Fibroblast of skin of left quadriceps (primary cell): ENCODE measurements around the gene CTAGE9.
"Not testable (repeated sequence)": the region's sequence is repeated elsewhere in the genome, so short reads cannot be mapped to it uniquely, and the experiment has no call there.

Experiments
- DNase-seq, 2 experiments: peaks; one replicate each; pipeline ENCODE4 v3.0.0-alpha.2; 2013; ENCODE audit warnings: low read depth in 2 of 2

CTAGE9 gene, protein sequence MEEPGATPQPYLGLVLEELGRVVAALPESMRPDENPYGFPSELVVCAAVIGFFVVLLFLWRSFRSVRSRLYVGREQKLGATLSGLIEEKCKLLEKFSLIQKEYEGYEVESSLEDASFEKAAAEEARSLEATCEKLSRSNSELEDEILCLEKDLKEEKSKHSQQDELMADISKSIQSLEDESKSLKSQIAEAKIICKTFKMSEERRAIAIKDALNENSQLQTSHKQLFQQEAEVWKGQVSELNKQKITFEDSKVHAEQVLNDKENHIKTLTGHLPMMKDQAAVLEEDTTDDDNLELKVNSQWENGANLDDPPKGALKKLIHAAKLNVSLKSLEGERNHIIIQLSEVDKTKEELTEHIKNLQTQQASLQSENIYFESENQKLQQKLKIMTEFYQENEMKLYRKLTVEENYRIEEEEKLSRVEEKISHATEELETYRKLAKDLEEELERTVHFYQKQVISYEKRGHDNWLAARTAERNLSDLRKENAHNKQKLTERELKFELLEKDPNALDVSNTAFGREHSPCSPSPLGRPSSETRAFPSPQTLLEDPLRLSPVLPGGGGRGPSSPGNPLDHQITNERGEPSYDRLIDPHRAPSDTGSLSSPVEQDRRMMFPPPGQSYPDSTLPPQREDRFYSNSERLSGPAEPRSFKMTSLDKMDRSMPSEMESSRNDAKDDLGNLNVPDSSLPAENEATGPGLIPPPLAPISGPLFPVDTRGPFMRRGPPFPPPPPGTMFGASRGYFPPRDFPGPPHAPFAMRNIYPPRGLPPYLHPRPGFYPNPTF

DNA sequence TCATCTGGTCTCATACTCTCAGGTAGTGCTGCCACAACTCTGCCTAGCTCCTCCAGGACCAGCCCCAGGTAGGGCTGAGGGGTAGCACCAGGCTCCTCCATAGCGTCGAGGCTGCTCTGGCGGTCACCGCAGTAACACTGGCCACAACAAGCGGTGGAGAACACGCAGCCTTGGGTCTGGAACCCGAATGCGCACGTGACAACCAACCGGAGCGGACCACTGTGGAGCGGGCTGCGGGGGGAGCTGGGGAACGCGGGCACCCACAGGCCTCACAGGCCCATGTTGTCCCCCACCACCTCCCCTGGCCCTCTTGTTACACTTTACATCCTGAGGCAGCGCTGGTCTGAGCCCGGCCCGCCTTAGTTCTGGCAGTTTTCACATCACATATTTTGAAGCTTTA lies at the start of gene CTAGE9:
TSS of gene CTAGE9 (minus strand) at position 101 of the 400 bp plus-strand sequence. CDS start at position 101, 0 bp downstream.
- DNase-seq = not testable (repeated sequence)

DNA sequence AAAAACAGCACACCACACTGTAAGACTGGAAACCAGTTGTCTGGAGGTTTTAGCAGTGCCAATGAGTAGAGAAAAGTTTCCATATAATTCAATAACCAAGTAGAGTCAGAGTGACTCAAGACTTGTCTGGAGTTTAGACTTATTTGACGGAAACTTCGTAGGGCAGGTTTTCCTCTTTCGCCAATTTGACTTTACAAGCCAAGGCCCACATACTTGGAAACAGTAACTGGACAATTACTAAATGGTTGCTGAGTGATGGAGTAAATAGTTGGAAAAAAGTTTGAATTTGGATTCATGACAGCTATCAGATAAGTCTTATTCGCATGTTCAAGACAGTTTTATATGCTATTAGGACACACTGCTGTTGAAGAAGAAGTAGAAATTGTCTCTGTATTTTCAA lies 48.1 kb upstream of the CTAGE9 start:
- no peak for DNase-seq

DNA sequence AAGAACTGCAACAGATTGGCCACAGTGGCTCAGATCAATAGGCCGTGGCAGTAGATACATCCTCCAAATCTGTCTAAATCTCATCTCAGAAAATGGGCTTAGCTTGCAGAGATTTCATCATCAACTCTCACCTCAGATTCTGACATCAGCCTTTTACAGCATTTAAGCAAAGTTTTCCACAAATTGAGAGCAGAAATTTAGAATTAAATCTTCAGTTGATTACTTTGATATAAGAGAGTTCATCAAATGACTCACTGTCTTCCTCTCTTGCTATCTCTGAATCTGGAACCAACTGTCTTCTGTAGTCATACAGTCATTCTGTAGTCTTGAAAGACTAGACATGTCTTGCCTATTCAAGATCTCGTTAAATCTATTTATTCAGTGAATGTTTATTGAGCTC lies 45.2 kb upstream of the CTAGE9 start:
- no peak for DNase-seq

DNA sequence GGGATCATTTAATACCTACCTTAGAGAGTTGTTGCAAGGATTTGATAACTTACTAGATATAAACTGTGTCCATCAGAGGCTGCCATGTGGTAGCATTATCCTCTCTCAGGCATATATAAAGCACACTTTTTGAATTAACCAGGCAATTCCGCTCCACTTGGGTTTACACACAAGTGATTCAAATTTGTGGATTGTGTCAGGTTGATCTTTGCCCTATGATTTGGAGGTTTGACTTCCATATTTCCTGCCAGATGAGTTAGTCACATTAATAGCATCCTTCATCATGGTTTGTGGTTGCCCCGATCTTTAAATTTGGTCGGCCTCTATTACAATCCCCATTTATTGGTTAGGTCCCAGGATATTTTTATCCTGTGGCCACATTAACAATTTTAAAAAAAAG lies 44.8 kb upstream of the CTAGE9 start:
- DNase-seq = peak; percentile 80 to 81

DNA sequence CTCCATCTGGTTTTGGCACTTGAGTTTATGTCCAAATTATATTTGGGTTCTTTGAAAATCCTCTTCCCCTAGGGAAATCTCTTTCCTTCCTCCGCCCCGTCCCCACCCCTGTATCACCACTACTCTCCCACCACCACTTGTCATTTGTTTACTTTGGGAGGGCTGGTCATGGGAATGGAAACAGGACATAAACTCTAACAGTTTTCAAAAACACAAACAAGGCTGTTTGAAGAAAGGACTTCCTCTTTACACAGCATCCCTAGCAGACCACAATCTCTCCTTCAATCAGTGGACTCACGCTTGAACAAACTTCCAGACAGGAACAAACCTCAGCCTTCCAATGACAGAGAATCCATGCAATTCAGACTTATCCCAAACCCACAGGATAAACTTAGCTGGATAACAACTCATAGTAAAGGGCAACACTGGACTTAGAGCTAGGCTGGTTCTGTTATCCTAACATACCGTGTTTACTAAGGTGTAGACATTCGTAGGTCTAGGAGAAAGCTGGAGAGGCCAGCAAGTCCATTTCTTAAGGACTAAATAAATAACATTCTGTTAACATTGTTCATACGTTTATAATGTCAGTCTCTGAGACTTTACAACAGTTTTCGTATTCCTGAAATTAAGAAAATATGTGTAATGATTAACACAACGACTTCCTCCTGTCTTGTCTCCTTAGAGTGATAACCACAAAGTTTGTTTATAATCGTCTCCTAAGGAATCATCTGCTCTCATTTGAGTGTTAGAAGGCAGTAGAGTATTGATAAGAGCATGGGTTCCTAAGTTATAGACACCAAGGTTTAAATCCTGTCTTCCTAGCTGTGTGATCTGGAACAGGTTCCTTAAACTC lies 44.1 kb upstream of the CTAGE9 start:
- DNase-seq = no peak

DNA sequence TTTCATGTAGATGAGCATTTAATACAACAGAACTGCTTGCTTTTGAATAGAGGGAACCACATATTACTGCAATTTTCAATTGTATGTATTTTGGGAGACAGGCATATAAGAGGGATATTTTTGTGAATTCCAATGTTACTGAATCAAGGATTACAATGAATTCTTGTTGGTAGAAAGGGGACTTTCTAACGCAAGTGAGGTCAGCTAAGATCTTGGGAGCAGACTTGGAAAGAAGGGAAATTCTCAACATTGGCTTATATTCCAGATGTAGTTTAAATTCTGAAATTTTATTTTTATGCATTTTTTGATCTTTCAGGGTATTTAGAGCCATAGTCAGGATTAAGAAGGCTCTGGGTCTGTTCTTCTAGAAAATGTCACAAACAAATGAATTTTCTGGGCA lies 43.3 kb upstream of the CTAGE9 start:
- no peak for DNase-seq

DNA sequence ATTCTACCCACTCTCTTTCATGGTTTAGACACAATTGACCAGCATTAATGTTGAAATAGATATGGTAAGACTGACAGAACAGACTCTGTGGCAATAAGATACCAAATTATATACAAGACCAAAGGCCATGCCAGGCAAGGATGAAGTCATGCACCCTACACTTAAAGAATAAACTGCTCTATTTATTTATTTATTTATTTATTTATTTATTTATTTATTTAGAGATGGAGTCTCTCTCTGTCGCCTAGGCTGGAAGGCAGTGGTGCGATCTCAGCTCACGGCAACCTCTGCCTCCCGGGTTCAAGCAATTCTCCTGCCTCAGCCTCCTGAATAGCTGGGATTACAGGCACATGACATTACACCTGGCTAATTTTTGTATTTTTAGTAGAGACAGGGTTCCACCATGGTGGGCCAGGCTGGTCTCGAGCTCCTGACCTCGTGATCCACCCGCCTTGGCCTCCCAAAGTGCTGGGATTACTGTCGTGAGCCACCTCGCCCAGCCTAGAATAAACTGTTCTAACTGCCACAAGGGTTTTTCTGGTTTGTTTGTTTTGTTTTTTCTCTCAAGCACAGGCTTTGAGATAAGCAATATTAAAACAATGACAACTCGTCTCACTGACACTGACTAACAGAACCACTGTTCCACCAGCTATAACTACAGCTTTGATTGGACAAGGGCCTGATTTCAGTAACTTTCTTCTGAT lies 40.3 kb upstream of the CTAGE9 start:
- DNase-seq = not testable (repeated sequence)

DNA sequence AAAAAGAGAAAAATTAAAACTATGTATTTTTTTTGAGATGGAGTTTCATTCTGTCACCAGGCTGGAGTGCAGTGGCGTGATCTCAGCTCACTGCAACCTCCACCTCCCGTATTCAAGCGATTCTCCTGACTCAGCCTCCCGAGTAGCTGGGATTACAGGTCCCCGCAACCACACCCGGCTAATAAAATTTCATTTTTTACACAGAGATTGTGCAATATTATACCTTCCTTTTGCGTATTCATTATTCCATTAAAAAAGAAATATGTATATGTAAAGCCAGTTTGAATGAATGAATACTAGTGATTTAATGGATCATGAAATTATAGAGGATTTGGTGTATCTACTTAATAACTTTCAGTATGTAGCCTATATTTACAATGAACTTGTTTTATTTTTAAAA lies 38.2 kb upstream of the CTAGE9 start:
- no peak for DNase-seq

DNA sequence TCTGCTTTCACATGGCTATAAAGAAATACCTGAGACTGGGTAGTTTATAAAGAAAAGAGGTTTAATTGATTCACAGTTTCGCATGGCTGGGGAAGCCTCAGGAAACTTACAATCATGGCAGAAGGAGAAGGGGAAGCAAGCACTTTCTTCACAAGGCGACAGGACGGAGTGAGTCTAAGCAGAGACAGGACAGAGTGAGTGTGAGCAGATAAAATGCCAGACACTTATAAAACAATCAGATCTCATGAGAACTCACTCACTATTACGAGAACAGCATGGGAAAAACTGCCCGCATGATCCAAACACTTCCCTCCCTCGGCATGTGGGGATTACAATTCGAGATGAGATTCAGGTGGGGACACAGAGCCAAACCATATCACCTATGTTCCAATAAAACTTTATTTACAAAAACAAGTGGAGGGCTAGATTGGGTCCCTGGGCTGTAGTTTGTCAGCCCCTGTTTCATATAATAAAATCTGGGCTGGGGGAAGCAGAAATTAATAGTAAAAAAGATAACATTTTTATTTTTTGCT lies 37.1 kb upstream of the CTAGE9 start:
- no peak for DNase-seq

DNA sequence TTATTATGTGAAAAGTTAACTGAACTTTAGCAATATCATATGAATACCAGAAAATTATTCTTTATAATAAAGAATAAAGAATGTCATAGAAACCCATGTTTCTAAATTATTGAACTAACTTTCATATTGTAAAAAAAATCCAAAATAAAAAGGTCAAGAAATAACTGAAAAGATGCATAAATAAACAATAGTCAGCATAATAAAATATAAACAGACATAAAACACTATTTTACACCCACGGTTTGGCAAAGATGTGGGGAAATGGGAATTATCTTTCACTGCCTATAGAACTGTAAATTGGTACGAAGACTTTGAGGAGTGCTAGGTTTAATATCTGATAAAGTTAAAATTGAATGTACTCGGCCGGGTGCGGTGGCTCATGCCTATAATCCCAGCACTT lies 34.7 kb upstream of the CTAGE9 start:
- no peak for DNase-seq

DNA sequence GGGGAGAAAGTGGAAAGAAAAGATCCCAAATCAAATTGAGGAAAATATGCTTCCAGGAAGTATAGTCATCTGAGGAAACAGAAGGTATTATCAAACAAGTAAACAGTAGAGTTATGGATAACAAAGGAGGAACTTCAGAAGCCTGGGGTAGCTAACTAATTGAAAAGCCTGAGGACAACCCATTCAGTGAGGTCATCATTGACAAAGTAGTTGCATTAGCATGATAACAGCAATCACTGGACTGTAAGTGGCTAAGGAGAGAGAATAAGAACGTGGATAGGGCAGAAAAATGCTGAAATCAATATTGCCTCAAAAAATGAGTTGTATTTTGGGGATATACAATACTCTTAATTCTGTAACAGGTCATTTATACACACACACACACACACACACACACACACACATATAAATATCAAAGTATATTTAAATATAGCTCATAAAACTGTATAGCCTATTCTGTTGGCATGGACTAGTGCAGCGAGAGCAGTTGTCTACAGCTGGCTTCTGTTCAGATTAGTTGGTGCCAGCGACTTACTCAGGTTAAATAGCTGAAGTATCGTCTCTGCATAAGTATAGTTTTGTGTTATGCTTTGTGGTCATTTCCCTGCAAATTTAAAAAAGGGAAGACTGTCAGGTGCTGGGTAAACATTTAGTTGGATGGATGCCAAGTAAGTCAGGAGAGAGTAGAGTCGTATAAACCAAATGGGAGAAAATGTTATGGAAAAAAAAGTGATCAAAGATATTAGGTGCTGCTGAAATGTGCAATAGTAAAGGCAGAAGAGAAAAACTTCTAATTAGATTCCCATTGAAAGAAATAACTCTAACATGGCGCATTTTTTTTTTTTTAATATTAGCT lies 33.8 kb upstream of the CTAGE9 start:
- DNase-seq = no peak

DNA sequence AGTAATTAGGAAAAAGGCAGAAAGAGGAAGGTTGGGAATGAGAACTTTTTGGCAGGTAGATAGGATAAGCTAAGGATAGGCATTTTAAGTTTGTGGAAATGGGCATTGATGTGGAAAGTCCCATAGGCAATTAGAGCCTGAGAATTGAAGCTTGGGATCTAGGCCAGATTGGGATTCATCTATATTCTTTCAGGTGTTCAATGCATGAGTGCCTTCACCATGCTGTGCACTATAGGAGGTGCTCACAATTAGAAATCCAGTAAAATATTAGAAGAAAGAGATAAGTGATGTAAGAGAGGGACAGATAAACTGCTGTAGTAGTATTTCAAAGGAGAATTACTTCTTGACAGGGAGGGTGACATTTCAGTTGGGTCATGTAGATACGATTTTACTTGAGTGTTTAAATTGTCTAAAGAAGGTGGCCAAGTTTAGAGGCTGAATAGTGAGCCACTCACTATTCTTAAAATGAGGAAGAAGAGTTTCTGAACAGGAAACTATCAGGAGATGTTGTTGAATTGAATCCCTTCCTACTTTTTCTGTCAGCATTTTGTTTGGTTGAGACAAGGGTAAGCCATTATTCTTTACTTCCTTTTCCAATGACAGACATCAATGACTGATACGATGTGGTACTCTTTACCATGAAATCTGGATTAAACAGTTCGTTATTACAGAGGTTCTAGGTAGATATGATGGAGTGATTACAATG lies 31.0 kb upstream of the CTAGE9 start:
- no peak for DNase-seq

DNA sequence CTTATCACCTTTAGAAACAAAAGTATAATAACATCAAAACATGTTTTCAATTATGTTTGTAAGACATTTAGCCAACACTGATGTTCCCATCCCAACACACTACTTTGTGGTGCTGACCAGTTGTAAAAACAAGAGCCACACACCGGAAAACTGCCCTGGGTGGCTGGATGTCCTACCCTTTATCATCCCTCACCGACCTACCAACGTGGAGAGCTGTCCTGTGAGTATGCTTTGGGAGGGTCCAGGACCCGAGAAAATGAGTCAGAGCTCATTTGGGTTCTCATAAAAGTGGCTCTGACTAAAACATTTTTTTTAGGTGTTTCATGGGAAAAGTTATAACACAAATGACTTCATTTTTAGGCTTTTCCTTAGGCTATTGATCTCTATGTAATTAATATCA lies 29.3 kb upstream of the CTAGE9 start:
- no peak for DNase-seq

DNA sequence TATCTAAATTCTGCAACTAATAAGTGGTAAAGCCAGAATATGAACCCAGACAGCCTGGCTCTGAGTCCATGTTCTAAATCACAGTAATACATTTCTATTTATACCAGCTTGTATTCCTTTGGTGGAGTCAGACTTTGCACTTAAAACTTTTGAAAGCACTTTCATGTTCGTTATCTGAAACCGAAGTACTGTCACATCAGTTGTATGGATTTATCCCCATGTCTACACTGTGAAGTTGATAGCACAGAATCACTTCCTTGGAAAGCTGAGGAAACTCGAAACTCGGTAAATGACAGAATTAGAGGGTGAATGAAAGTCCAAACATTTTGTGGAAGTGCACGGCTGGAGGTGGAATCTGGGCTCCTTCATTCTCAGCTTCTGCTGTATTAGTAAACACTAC lies 28.3 kb upstream of the CTAGE9 start:
- no peak for DNase-seq

DNA sequence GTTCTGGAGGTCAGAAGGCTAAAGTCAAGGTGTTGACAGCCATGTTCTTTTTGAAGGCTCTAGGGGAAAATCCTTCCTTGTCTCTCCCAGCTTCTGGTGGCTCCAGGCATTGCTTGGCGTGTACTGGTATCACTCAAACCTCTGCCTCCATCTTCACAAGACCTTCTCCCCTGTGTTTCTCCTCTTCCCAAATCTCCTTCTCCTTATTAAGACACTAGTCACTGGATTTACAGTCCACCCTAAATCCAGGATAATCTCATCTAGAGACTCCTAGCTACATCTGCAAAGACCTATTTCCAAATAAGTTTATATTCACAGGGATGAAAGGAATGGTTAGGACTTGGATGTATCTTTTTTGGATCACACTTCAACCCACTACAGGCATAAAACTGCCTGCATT lies 26.0 kb upstream of the CTAGE9 start:
- DNase-seq = no peak

DNA sequence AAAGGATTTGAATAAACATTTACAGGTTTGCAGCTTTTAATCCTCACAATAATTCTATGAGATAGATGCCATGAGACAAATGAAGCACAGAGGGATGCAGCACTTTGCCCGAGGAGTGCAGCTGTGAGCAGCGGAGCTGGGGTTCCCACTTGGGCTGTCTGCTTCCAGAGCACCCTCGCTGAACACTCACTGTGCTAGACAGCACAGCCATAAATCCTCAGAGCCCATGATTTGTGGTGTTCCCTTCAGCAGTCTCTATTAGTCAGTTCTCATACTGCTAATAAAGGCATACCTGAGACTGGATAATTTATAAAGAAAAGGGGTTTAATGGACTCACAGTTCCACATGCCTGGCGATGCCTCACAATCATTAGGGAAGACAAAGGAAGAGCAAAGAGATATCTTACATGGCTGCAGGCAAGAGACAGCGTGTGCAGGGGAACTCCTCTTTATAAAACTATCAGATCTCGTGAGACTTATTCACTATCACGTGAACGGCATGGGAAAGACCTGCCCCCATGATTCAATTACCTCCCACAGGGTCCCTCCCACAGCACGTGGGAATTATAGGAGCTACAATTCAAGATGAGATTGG lies 25.3 kb upstream of the CTAGE9 start:
- no peak for DNase-seq

DNA sequence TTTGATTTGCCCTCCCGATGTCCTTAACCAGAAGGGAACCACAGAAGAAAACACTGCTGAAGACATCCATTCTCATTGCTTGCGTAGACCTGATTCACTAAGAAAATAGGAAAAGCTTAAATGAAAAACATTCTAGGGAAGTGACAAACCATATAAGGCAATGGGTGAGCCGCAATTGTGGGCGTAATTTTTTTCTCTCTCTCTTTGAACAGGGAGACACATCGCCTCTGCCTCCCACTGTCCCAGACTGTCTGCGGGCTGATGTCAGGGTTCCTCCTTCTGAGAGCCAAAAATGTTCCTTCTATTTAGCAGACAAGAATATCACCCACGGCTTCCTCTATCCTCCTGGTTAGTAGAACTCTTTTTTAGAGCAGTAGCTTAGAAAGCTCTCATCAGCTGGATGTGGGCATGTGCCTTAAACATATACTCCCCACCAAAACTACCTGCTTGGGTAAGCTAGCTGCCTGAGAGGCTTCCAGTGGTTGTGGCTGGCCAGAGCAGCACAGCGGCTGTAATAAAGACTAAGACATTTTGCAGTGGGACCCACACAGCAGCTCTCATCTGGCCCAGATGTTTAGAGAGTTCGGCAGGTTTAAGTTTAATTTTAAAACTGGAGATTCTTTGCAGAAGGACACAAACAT lies 22.7 kb upstream of the CTAGE9 start:
- DNase-seq = peak in 1 of 2 experiments; percentile 15

DNA sequence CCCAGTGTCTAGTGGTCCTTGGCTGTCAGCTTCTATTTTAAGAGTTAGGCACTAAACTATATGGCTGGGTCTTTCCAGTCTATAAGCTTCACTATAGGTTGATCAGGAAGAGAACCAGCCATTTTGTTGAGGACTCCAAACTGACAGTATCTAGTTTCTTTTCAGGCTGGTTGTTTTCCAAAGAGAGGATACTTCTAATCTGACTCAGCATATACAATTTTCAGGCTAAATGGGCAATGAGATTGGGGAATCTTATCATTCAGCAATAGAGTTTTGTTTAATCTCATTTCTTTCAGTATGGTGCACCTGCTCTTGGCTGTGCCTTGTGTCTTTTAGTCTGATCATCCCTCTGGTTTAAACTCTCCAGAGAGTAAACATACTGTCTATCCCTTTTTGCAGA lies 20.4 kb upstream of the CTAGE9 start:
- DNase-seq = no peak

DNA sequence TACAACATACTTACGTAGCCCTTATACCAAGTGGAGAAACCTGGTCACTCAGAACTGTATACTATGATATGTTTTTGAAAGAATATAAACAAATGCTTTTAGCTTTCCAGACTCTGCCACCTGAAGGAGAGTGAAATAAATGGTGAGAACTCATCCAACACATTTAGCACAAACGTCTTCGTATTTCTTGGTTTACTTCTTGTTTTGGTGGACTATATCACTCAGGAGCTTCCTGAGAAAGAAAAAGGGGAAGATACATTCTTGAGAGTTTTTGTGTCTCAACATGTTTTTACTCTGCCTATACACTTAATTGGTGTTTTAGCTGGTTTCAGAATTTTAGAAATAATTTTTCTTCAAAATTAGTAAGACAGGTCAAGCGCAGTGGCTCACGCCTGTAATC lies 19.4 kb upstream of the CTAGE9 start:
- no peak for DNase-seq
